Activated CD4-positive, alpha-beta memory T cell treated with anti-CD3 and anti-CD28 coated beads, Interleukin-2, amount 10 ng/mL, durations not matched to agents 7 days and 5 days (primary cell): Measurements from ENCODE around the gene IMPG1. TPM values are rescaled to one million over a fixed set of nuclear protein-coding genes. Genes with fewer than 3 reads are reported as not detected.

Source experiments
- CTCF ChIA-PET: fragments of 350-600 bp; sonication (Branson Sonifier 250); formaldehyde crosslinking; loops from one replicate; lab custom pipeline; 2021; ENCODE audit warnings: antibody characterized with exemption, inconsistent platforms; lab: Charles Lee
- POLR2A ChIA-PET: fragments of 350-600 bp; sonication (Branson Sonifier 250); formaldehyde crosslinking; loops from one replicate; lab custom pipeline; 2021; ENCODE audit warnings: antibody characterized with exemption; lab: Charles Lee
- DNase-seq: peaks from one replicate; pipeline ENCODE4 v3.0.0-alpha.2; 2020
- H3K27ac Mint-ChIP-seq: one replicate; pipeline ENCODE4 v1.8.0; 2021; ENCODE audit warnings: mild to moderate bottlenecking, mixed read lengths
- H3K27me3 Mint-ChIP-seq: one replicate; pipeline ENCODE4 v1.8.0; 2021; ENCODE audit warnings: mixed read lengths
- H3K36me3 Mint-ChIP-seq: one replicate; pipeline ENCODE4 v1.8.0; 2021; ENCODE audit warnings: low read depth, mixed read lengths
- H3K4me1 Mint-ChIP-seq: one replicate; pipeline ENCODE4 v1.8.0; 2021; ENCODE audit warnings: mixed read lengths
- H3K4me3 Mint-ChIP-seq: one replicate; pipeline ENCODE4 v1.8.0; 2021; ENCODE audit warnings: mild to moderate bottlenecking, mixed read lengths
- H3K9me3 Mint-ChIP-seq: one replicate; pipeline ENCODE4 v1.8.0; 2021; ENCODE audit warnings: mixed read lengths
- total RNA-seq, 2 experiments: library from RNA; stranded (reverse); gene quantifications; one replicate each; pipeline ENCODE4 v1.2.3, GENCODE V29; 2021

IMPG1 gene, protein sequence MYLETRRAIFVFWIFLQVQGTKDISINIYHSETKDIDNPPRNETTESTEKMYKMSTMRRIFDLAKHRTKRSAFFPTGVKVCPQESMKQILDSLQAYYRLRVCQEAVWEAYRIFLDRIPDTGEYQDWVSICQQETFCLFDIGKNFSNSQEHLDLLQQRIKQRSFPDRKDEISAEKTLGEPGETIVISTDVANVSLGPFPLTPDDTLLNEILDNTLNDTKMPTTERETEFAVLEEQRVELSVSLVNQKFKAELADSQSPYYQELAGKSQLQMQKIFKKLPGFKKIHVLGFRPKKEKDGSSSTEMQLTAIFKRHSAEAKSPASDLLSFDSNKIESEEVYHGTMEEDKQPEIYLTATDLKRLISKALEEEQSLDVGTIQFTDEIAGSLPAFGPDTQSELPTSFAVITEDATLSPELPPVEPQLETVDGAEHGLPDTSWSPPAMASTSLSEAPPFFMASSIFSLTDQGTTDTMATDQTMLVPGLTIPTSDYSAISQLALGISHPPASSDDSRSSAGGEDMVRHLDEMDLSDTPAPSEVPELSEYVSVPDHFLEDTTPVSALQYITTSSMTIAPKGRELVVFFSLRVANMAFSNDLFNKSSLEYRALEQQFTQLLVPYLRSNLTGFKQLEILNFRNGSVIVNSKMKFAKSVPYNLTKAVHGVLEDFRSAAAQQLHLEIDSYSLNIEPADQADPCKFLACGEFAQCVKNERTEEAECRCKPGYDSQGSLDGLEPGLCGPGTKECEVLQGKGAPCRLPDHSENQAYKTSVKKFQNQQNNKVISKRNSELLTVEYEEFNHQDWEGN
- not detected for total RNA-seq

- CTCF ChIA-PET, result no interaction called here
- Mint-ChIP-seq H3K4me3 (no peak within 1 kb of the TSS), H3K9me3 (peaks cover 5% of the 10 kb centered on the region), H3K27me3 (no peaks in the 10 kb centered on the region), H3K4me1 (no peaks in the 10 kb centered on the region), H3K36me3 (no peaks in the 10 kb centered on the region), H3K27ac (no peak within 1 kb of the TSS)
- DNase-seq, result no peak
- POLR2A ChIA-PET, result no interaction called here
These were observed at the start of gene IMPG1 for GRCh38 chr6:76072562-76072961. TSS of gene IMPG1 (minus strand) at chr6:76072662. CDS start at chr6:76072488, 174 bp downstream.

GRCh38 chr6:76120302-76120701, 47.8 kb upstream of the IMPG1 start:
- no peak for DNase-seq
- Mint-ChIP-seq H3K4me1 (no peaks in the 10 kb centered on the region), H3K27ac (no peak overlapping the region), H3K9me3 (peaks cover 6% of the 10 kb centered on the region), H3K36me3 (no peaks in the 10 kb centered on the region), H3K4me3 (no peak overlapping the region), H3K27me3 (no peaks in the 10 kb centered on the region)
- ChIA-PET POLR2A (no interaction called here), CTCF (no interaction called here)

DNA sequence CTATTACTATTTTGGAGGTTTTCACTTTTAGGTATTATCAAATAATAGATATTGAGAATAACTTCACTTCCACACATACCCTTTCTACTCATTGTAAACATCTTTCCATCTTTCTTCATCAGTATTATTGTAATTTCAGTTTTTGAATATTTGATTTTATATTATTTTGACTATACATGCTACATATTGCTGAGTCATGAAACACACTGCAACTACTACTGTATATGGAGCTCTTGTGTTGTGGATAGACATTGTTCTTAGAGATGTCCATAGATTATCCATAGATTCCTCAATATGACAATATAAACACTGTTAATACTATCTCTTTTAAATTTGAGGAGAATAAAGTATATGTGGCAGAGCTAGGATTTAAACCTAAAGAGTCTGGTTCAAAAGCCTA, 819 bp upstream of the IMPG1 start:
- DNase-seq, result no peak
- Mint-ChIP-seq H3K27me3 (no peaks in the 10 kb centered on the region), H3K4me3 (no peak overlapping the region), H3K27ac (no peak overlapping the region), H3K9me3 (no peaks in the 10 kb centered on the region), H3K36me3 (no peaks in the 10 kb centered on the region), H3K4me1 (no peaks in the 10 kb centered on the region)
- ChIA-PET POLR2A (no interaction called here), CTCF (no interaction called here)

- no peak overlapping the region for H3K4me3 Mint-ChIP-seq
- no peaks in the 10 kb centered on the region for H3K4me1 Mint-ChIP-seq
- H3K27ac Mint-ChIP-seq, result no peak overlapping the region
- no peaks in the 10 kb centered on the region for H3K36me3 Mint-ChIP-seq
- H3K9me3 Mint-ChIP-seq, result no peaks in the 10 kb centered on the region
- no peak for DNase-seq
- H3K27me3 Mint-ChIP-seq, result no peaks in the 10 kb centered on the region
- CTCF ChIA-PET, result no interaction called here
- POLR2A ChIA-PET, result no interaction called here
These were observed 15.0 kb downstream of the IMPG1 start for GRCh38 chr6:76057469-76057868.

GRCh38 chr6:76052314-76052713, 20.1 kb downstream of the IMPG1 start:
- no peak overlapping the region for H3K27ac Mint-ChIP-seq
- no peak for DNase-seq
- no peaks in the 10 kb centered on the region for H3K4me1 Mint-ChIP-seq
- no peak overlapping the region for H3K4me3 Mint-ChIP-seq
- CTCF ChIA-PET, result no interaction called here
- no peaks in the 10 kb centered on the region for H3K27me3 Mint-ChIP-seq
- H3K36me3 Mint-ChIP-seq, result no peaks in the 10 kb centered on the region
- no peaks in the 10 kb centered on the region for H3K9me3 Mint-ChIP-seq
- POLR2A ChIA-PET, result no interaction called here

GRCh38 chr6:76043690-76044089, 28.8 kb downstream of the IMPG1 start:
- Mint-ChIP-seq H3K27me3 (no peaks in the 10 kb centered on the region), H3K36me3 (no peaks in the 10 kb centered on the region)

GRCh38 chr6:76035713-76036112, 36.7 kb downstream of the IMPG1 start:
- H3K36me3 Mint-ChIP-seq, result no peaks in the 10 kb centered on the region
- H3K9me3 Mint-ChIP-seq, result peaks cover 2% of the 10 kb centered on the region
- no peaks in the 10 kb centered on the region for H3K4me1 Mint-ChIP-seq
- no peaks in the 10 kb centered on the region for H3K27me3 Mint-ChIP-seq
- ChIA-PET POLR2A (no interaction called here), CTCF (no interaction called here)
- H3K4me3 Mint-ChIP-seq, result no peak overlapping the region
- H3K27ac Mint-ChIP-seq, result no peak overlapping the region
- DNase-seq, result no peak

More at GRCh38 chr6:76043690-76044089, 28.8 kb downstream of the IMPG1 start:
- Mint-ChIP-seq H3K9me3 (no peaks in the 10 kb centered on the region), H3K4me1 (no peaks in the 10 kb centered on the region), H3K27ac (no peak overlapping the region), H3K4me3 (no peak overlapping the region)
- POLR2A ChIA-PET, result no interaction called here
- no peak for DNase-seq
- CTCF ChIA-PET, result no interaction called here

GRCh38 chr6:76026101-76026500, 46.4 kb downstream of the IMPG1 start:
- Mint-ChIP-seq H3K4me1 (no peaks in the 10 kb centered on the region), H3K36me3 (peaks cover 4% of the 10 kb centered on the region), H3K27me3 (no peaks in the 10 kb centered on the region), H3K27ac (no peak overlapping the region), H3K9me3 (peaks cover 22% of the 10 kb centered on the region), H3K4me3 (no peak overlapping the region)
- ChIA-PET CTCF (no interaction called here), POLR2A (no interaction called here)
- DNase-seq, result no peak

- Mint-ChIP-seq H3K27me3 (no peaks in the 10 kb centered on the region), H3K27ac (no peak overlapping the region), H3K36me3 (no peaks in the 10 kb centered on the region), H3K9me3 (no peaks in the 10 kb centered on the region), H3K4me1 (no peaks in the 10 kb centered on the region), H3K4me3 (no peak overlapping the region)
- CTCF ChIA-PET, result no interaction called here
- DNase-seq, result no peak
- POLR2A ChIA-PET, result no interaction called here
These were observed 57.6 kb downstream of the IMPG1 start for GRCh38 chr6:76014626-76015530.

GRCh38 chr6:76004202-76004601, 68.3 kb downstream of the IMPG1 start:
- ChIA-PET POLR2A (no interaction called here), CTCF (no interaction called here)
- no peak for DNase-seq
- no peaks in the 10 kb centered on the region for H3K9me3 Mint-ChIP-seq
- H3K27me3 Mint-ChIP-seq, result no peaks in the 10 kb centered on the region
- no peaks in the 10 kb centered on the region for H3K4me1 Mint-ChIP-seq
- H3K4me3 Mint-ChIP-seq, result no peak overlapping the region
- H3K36me3 Mint-ChIP-seq, result no peaks in the 10 kb centered on the region
- H3K27ac Mint-ChIP-seq, result no peak overlapping the region

- POLR2A ChIA-PET, result no interaction called here
- CTCF ChIA-PET, result no interaction called here
- Mint-ChIP-seq H3K4me1 (no peaks in the 10 kb centered on the region), H3K27me3 (no peaks in the 10 kb centered on the region), H3K27ac (no peak overlapping the region), H3K36me3 (no peaks in the 10 kb centered on the region), H3K9me3 (no peaks in the 10 kb centered on the region), H3K4me3 (no peak overlapping the region)
- DNase-seq, result no peak
These were observed 68.8 kb downstream of the IMPG1 start for GRCh38 chr6:76003686-76004085.

GRCh38 chr6:76003113-76003512, 69.3 kb downstream of the IMPG1 start:
- Mint-ChIP-seq H3K4me1 (no peaks in the 10 kb centered on the region), H3K9me3 (no peaks in the 10 kb centered on the region), H3K27ac (no peak overlapping the region), H3K27me3 (no peaks in the 10 kb centered on the region), H3K36me3 (no peaks in the 10 kb centered on the region), H3K4me3 (no peak overlapping the region)
- ChIA-PET POLR2A (no interaction called here), CTCF (no interaction called here)
- DNase-seq, result no peak

DNA sequence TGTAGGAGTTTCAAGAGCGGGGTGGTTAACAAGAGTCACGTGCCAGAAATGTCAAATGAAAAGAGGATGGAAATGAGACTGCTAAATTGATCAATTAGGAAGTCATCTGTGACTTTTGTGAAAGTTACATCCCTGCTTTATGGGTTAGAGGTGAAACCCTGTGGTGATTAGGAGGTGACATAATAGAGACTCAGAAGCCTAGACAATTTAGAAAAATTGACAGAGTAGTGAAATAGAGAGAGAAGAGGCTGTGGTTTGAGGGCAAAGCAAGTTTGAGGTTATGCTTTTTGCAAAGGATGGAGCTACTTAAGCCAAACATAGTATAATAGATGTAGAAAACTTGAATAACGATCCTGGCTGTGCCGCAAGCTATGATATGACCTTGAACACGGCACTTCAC, 71.8 kb downstream of the IMPG1 start:
- POLR2A ChIA-PET, result no interaction called here
- Mint-ChIP-seq H3K9me3 (no peaks in the 10 kb centered on the region), H3K4me1 (no peaks in the 10 kb centered on the region), H3K27ac (no peak overlapping the region), H3K27me3 (peaks cover 1% of the 10 kb centered on the region), H3K36me3 (no peaks in the 10 kb centered on the region), H3K4me3 (no peak overlapping the region)
- DNase-seq, result no peak
- CTCF ChIA-PET, result no interaction called here
